ENCODE data around the gene ST14.

The ST14 gene

DNA sequence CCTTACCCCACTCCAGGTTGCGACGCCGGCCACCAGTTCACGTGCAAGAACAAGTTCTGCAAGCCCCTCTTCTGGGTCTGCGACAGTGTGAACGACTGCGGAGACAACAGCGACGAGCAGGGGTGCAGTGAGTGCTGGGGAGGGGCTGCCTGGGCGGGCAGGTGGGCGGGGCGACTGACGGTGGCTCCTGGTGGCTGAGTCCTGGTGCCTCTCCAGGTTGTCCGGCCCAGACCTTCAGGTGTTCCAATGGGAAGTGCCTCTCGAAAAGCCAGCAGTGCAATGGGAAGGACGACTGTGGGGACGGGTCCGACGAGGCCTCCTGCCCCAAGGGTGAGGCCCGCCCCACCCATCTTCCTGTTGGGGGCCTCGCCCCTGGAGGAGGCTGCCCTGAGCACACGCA, 38.7 kb downstream of the ST14 start:
- Histone ChIP-seq H3K4ac (ENCODE audit: low read depth in 1 of 2, low read length in 2 of 2) (no peak overlapping the region), H2BK15ac (ENCODE audit: low read depth, poor library complexity, severe bottlenecking) (no peak overlapping the region), H3K36me3 (ENCODE audit: control insufficient read depth in 1 of 2, insufficient read depth in 2 of 2, low read depth in 1 of 2, low read length in 2 of 2) (no peaks in the 10 kb centered on the region), H3K27ac (ENCODE audit: low read length, poor library complexity, severe bottlenecking) (no peak overlapping the region), H3K27me3 (ENCODE audit: control insufficient read depth in 1 of 2, insufficient read depth in 1 of 2, low read length in 2 of 2) (peaks cover 36 to 47% of the 10 kb centered on the region in 2 experiments), H3K4me3 (ENCODE audit: insufficient read depth in 1 of 2, low read depth in 1 of 2, low read length in 2 of 2) (no peak overlapping the region), H2BK5ac (ENCODE audit: low read depth, low read length, poor library complexity, severe bottlenecking) (no peak overlapping the region), H3K9ac (ENCODE audit: low read length) (no peak overlapping the region), H3K23ac (ENCODE audit: low read length in 2 of 2) (no peak overlapping the region), H4K91ac (ENCODE audit: low read length) (no peak overlapping the region), H3K4me1 (ENCODE audit: control insufficient read depth, insufficient read depth, low read depth, low read length) (peaks cover 3% of the 10 kb centered on the region), H3K79me1 (replicated peaks; ENCODE audit: low read length, poor library complexity, severe bottlenecking) (no peaks in the 10 kb centered on the region), H2BK120ac (ENCODE audit: low read depth, low read length) (no peak overlapping the region), H4K8ac (ENCODE audit: low read length) (no peak overlapping the region), H3K18ac (ENCODE audit: low read depth in 1 of 2, low read length in 2 of 2) (no peak overlapping the region), H3K4me2 (ENCODE audit: low read length, poor library complexity, severe bottlenecking) (no peak overlapping the region), H3K9me3 (ENCODE audit: control insufficient read depth, low read length) (peaks cover 15% of the 10 kb centered on the region), H3K14ac (ENCODE audit: low read length in 2 of 2) (no peak overlapping the region), H2AFZ (ENCODE audit: low read depth, low read length) (no peak overlapping the region), H2BK12ac (ENCODE audit: low read length in 2 of 2) (no peak overlapping the region), H2AK5ac (ENCODE audit: low read length, severe bottlenecking) (no peak overlapping the region)
- 82% methylated on average over 19 of the region's 22 CpGs for WGBS
- DNase-seq = no peak

GRCh38 chr11:130198964-130199363, 39.4 kb downstream of the ST14 start:
- Histone ChIP-seq H3K9me3 (ENCODE audit: control insufficient read depth, low read length) (peaks cover 15% of the 10 kb centered on the region), H2AK5ac (ENCODE audit: low read length, severe bottlenecking) (no peak overlapping the region), H2AFZ (ENCODE audit: low read depth, low read length) (no peak overlapping the region), H3K23ac (ENCODE audit: low read length in 2 of 2) (no peak overlapping the region), H3K79me1 (replicated peaks; ENCODE audit: low read length, poor library complexity, severe bottlenecking) (no peaks in the 10 kb centered on the region), H2BK12ac (ENCODE audit: low read length in 2 of 2) (no peak overlapping the region), H2BK120ac (ENCODE audit: low read depth, low read length) (no peak overlapping the region), H4K8ac (ENCODE audit: low read length) (no peak overlapping the region), H3K4me2 (ENCODE audit: low read length, poor library complexity, severe bottlenecking) (no peak overlapping the region), H3K27ac (ENCODE audit: low read length, poor library complexity, severe bottlenecking) (no peak overlapping the region), H3K18ac (ENCODE audit: low read depth in 1 of 2, low read length in 2 of 2) (no peak overlapping the region), H3K9ac (ENCODE audit: low read length) (no peak overlapping the region), H3K36me3 (ENCODE audit: control insufficient read depth in 1 of 2, insufficient read depth in 2 of 2, low read depth in 1 of 2, low read length in 2 of 2) (no peaks in the 10 kb centered on the region), H3K4me1 (ENCODE audit: control insufficient read depth, insufficient read depth, low read depth, low read length) (peaks cover 3% of the 10 kb centered on the region), H3K27me3 (ENCODE audit: control insufficient read depth in 1 of 2, insufficient read depth in 1 of 2, low read length in 2 of 2) (peaks cover 37 to 47% of the 10 kb centered on the region in 2 experiments), H2BK5ac (ENCODE audit: low read depth, low read length, poor library complexity, severe bottlenecking) (no peak overlapping the region), H3K4me3 (ENCODE audit: insufficient read depth in 1 of 2, low read depth in 1 of 2, low read length in 2 of 2) (no peak overlapping the region), H2BK15ac (ENCODE audit: low read depth, poor library complexity, severe bottlenecking) (no peak overlapping the region), H3K4ac (ENCODE audit: low read depth in 1 of 2, low read length in 2 of 2) (no peak overlapping the region), H3K14ac (ENCODE audit: low read length in 2 of 2) (no peak overlapping the region), H4K91ac (ENCODE audit: low read length) (no peak overlapping the region)
- no peak for DNase-seq
- WGBS = 93% methylated on average over 15 of the region's 15 CpGs

GRCh38 chr11:130199792-130200191, 40.2 kb downstream of the ST14 start:
- no peak overlapping the region for H3K4ac ChIP-seq (ENCODE audit: low read depth in 1 of 2, low read length in 2 of 2)
- peaks cover 3% of the 10 kb centered on the region for H3K4me1 ChIP-seq (ENCODE audit: control insufficient read depth, insufficient read depth, low read depth, low read length)
- H3K9ac ChIP-seq (ENCODE audit: low read length) = no peak overlapping the region
- H3K79me1 ChIP-seq (replicated peaks; ENCODE audit: low read length, poor library complexity, severe bottlenecking) = no peaks in the 10 kb centered on the region
- H2BK12ac ChIP-seq (ENCODE audit: low read length in 2 of 2) = no peak overlapping the region
- no peak overlapping the region for H2AFZ ChIP-seq (ENCODE audit: low read depth, low read length)
- no peak overlapping the region for H3K18ac ChIP-seq (ENCODE audit: low read depth in 1 of 2, low read length in 2 of 2)
- H3K27ac ChIP-seq (ENCODE audit: low read length, poor library complexity, severe bottlenecking) = no peak overlapping the region
- no peak overlapping the region for H2BK5ac ChIP-seq (ENCODE audit: low read depth, low read length, poor library complexity, severe bottlenecking)
- no peak overlapping the region for H2BK15ac ChIP-seq (ENCODE audit: low read depth, poor library complexity, severe bottlenecking)
- H4K8ac ChIP-seq (ENCODE audit: low read length) = no peak overlapping the region
- H3K23ac ChIP-seq (ENCODE audit: low read length in 2 of 2) = no peak overlapping the region
- no peak overlapping the region for H3K4me2 ChIP-seq (ENCODE audit: low read length, poor library complexity, severe bottlenecking)
- 86% methylated on average over 12 of the region's 12 CpGs for WGBS
- H3K14ac ChIP-seq (ENCODE audit: low read length in 2 of 2) = no peak overlapping the region
- peaks cover 15% of the 10 kb centered on the region for H3K9me3 ChIP-seq (ENCODE audit: control insufficient read depth, low read length)
- DNase-seq = no peak
- no peak overlapping the region for H4K91ac ChIP-seq (ENCODE audit: low read length)
- H3K27me3 ChIP-seq (ENCODE audit: control insufficient read depth in 1 of 2, insufficient read depth in 1 of 2, low read length in 2 of 2) = peaks cover 39 to 47% of the 10 kb centered on the region in 2 experiments
- no peak overlapping the region for H3K4me3 ChIP-seq (ENCODE audit: insufficient read depth in 1 of 2, low read depth in 1 of 2, low read length in 2 of 2)
- H2BK120ac ChIP-seq (ENCODE audit: low read depth, low read length) = no peak overlapping the region
- no peak overlapping the region for H2AK5ac ChIP-seq (ENCODE audit: low read length, severe bottlenecking)
- no peaks in the 10 kb centered on the region for H3K36me3 ChIP-seq (ENCODE audit: control insufficient read depth in 1 of 2, insufficient read depth in 2 of 2, low read depth in 1 of 2, low read length in 2 of 2)

GRCh38 chr11:130201026-130201425, 41.4 kb downstream of the ST14 start:
- Histone ChIP-seq H3K27me3 (ENCODE audit: control insufficient read depth in 1 of 2, insufficient read depth in 1 of 2, low read length in 2 of 2) (peaks cover 45 to 49% of the 10 kb centered on the region in 2 experiments), H2AFZ (ENCODE audit: low read depth, low read length) (no peak overlapping the region), H3K4me3 (ENCODE audit: insufficient read depth in 1 of 2, low read depth in 1 of 2, low read length in 2 of 2) (no peak overlapping the region), H3K9ac (ENCODE audit: low read length) (no peak overlapping the region), H3K14ac (ENCODE audit: low read length in 2 of 2) (no peak overlapping the region), H2BK12ac (ENCODE audit: low read length in 2 of 2) (no peak overlapping the region), H4K91ac (ENCODE audit: low read length) (no peak overlapping the region), H3K4ac (ENCODE audit: low read depth in 1 of 2, low read length in 2 of 2) (no peak overlapping the region), H3K4me2 (ENCODE audit: low read length, poor library complexity, severe bottlenecking) (no peak overlapping the region), H3K27ac (ENCODE audit: low read length, poor library complexity, severe bottlenecking) (no peak overlapping the region), H3K9me3 (ENCODE audit: control insufficient read depth, low read length) (peaks cover 15% of the 10 kb centered on the region), H3K23ac (ENCODE audit: low read length in 2 of 2) (no peak overlapping the region), H3K4me1 (ENCODE audit: control insufficient read depth, insufficient read depth, low read depth, low read length) (peaks cover 3% of the 10 kb centered on the region), H3K18ac (ENCODE audit: low read depth in 1 of 2, low read length in 2 of 2) (no peak overlapping the region), H2AK5ac (ENCODE audit: low read length, severe bottlenecking) (no peak overlapping the region), H4K8ac (ENCODE audit: low read length) (no peak overlapping the region), H2BK5ac (ENCODE audit: low read depth, low read length, poor library complexity, severe bottlenecking) (no peak overlapping the region), H3K36me3 (ENCODE audit: control insufficient read depth in 1 of 2, insufficient read depth in 2 of 2, low read depth in 1 of 2, low read length in 2 of 2) (no peaks in the 10 kb centered on the region), H2BK120ac (ENCODE audit: low read depth, low read length) (no peak overlapping the region), H3K79me1 (replicated peaks; ENCODE audit: low read length, poor library complexity, severe bottlenecking) (no peaks in the 10 kb centered on the region), H2BK15ac (ENCODE audit: low read depth, poor library complexity, severe bottlenecking) (no peak overlapping the region)
- 91% methylated on average over 7 of the region's 7 CpGs for WGBS
- DNase-seq = no peak

Data from mesenchymal stem cell (in vitro differentiated cells and primary cell).